Astrocyte (in vitro differentiated cells and primary cell): ENCODE data around the gene SLCO1A2. TPM values are rescaled to one million over a fixed set of nuclear protein-coding genes. Genes with fewer than 3 reads are reported as not detected.

Experiments
- DNase-seq: peaks from one replicate; pipeline ENCODE4 v3.0.0-alpha.2; 2010; ENCODE audit warnings: low read depth
- FAIRE-seq: peaks from 2 replicates; lab custom pipeline; 2011; peaks lifted over from hg19 to GRCh38; lab: Jason Lieb, UNC
- H2AFZ ChIP-seq: 2 replicates; pipeline ENCODE4 v1.6.0; 2012; ENCODE audit warnings: low read depth, low read length, inconsistent platforms
- H3K27ac ChIP-seq: 2 replicates; pipeline ENCODE4 v1.5.1; 2011; ENCODE audit warnings: low read depth, low read length, inconsistent platforms
- H3K27me3 ChIP-seq: 2 replicates; pipeline ENCODE4 v1.6.0; 2011; ENCODE audit warnings: low read length, inconsistent platforms; ENCODE audit not compliant: insufficient read depth
- H3K36me3 ChIP-seq: 2 replicates; pipeline ENCODE4 v1.5.1; 2011; ENCODE audit warnings: low read length, inconsistent platforms; ENCODE audit not compliant: insufficient read depth
- H3K4me1 ChIP-seq: 2 replicates; pipeline ENCODE4 v1.5.1; 2011; ENCODE audit warnings: low read length, inconsistent platforms; ENCODE audit not compliant: insufficient read depth
- H3K4me2 ChIP-seq: 2 replicates; pipeline ENCODE4 v1.6.0; 2012; ENCODE audit warnings: low read length, inconsistent platforms
- H3K4me3 ChIP-seq: 2 replicates; pipeline ENCODE4 v1.5.1; 2011; ENCODE audit warnings: low read depth, mild to moderate bottlenecking, low read length, inconsistent platforms; ENCODE audit not compliant: insufficient read depth
- H3K79me2 ChIP-seq: 2 replicates; pipeline ENCODE4 v1.6.0; 2012; ENCODE audit warnings: mild to moderate bottlenecking, low read length, inconsistent platforms; ENCODE audit not compliant: insufficient read depth
- H3K9ac ChIP-seq: 2 replicates; pipeline ENCODE4 v1.6.0; 2012; ENCODE audit warnings: mild to moderate bottlenecking, low read length, inconsistent platforms
- H3K9me3 ChIP-seq: 2 replicates; pipeline ENCODE4 v1.5.1; 2012; ENCODE audit warnings: low read depth, mild to moderate bottlenecking, low read length, inconsistent platforms; ENCODE audit not compliant: insufficient read depth
- H4K20me1 ChIP-seq: 2 replicates; pipeline ENCODE4 v1.6.0; 2012; ENCODE audit warnings: low read length, inconsistent platforms; ENCODE audit not compliant: insufficient read depth
- H3K27ac Mint-ChIP-seq: one replicate; pipeline ENCODE4 v1.8.0; 2021; ENCODE audit warnings: mild to moderate bottlenecking, mixed read lengths; ENCODE audit not compliant: unreplicated experiment
- H3K27me3 Mint-ChIP-seq: one replicate; pipeline ENCODE4 v1.8.0; 2021; ENCODE audit warnings: low read depth, mixed read lengths; ENCODE audit not compliant: unreplicated experiment
- H3K36me3 Mint-ChIP-seq: one replicate; pipeline ENCODE4 v1.8.0; 2021; ENCODE audit warnings: low read depth, mixed read lengths; ENCODE audit not compliant: unreplicated experiment
- H3K4me1 Mint-ChIP-seq: one replicate; pipeline ENCODE4 v1.8.0; 2021; ENCODE audit warnings: low read depth, mixed read lengths; ENCODE audit not compliant: unreplicated experiment
- H3K4me3 Mint-ChIP-seq: one replicate; pipeline ENCODE4 v1.8.0; 2021; ENCODE audit warnings: mild to moderate bottlenecking, moderate library complexity, mixed read lengths; ENCODE audit not compliant: unreplicated experiment
- H3K9me3 Mint-ChIP-seq: one replicate; pipeline ENCODE4 v1.8.0; 2021; ENCODE audit warnings: mild to moderate bottlenecking, mixed read lengths; ENCODE audit not compliant: unreplicated experiment
- CTCF ChIP-seq: IDR thresholded peaks from 2 replicates; pipeline ENCODE4 v1.5.1; 2011; ENCODE audit warnings: low read depth, mild to moderate bottlenecking, inconsistent platforms, low read length, moderate library complexity; ENCODE audit not compliant: insufficient read depth
- EZH2 ChIP-seq: IDR thresholded peaks from 2 replicates; pipeline ENCODE4 v1.6.1; 2012; ENCODE audit warnings: mild to moderate bottlenecking, low read length, inconsistent platforms; ENCODE audit not compliant: insufficient read depth
- total RNA-seq: library from RNA; stranded (reverse); gene quantifications from 2 replicates; pipeline ENCODE4 v1.2.1, GENCODE V29; 2021

Gene SLCO1A2
- total RNA-seq, 1 donor from 2014 or later = 0.32 TPM

- Histone ChIP-seq H3K9me3 (no peaks in the 10 kb centered on the region), H2AFZ (no peak overlapping the region), H3K4me2 (no peak overlapping the region), H3K36me3 (no peaks in the 10 kb centered on the region), H3K27me3 (no peaks in the 10 kb centered on the region), H3K79me2 (no peaks in the 10 kb centered on the region), H3K4me3 (no peak overlapping the region), H4K20me1 (no peaks in the 10 kb centered on the region), H3K9ac (no peak overlapping the region), H3K4me1 (no peaks in the 10 kb centered on the region), H3K27ac (no peak overlapping the region)
- FAIRE-seq (no peak), DNase-seq (no peak)
- Mint-ChIP-seq H3K4me1 (no peaks in the 10 kb centered on the region), H3K9me3 (no peaks in the 10 kb centered on the region), H3K36me3 (no peaks in the 10 kb centered on the region), H3K4me3 (no peak overlapping the region), H3K27me3 (no peaks in the 10 kb centered on the region), H3K27ac (no peak overlapping the region)
- TF ChIP-seq EZH2 = no peak
- no peak for TF ChIP-seq CTCF
Observed at GRCh38 chr12:21346542-21347205, 12.0 kb upstream of the SLCO1A2 start.

DNA sequence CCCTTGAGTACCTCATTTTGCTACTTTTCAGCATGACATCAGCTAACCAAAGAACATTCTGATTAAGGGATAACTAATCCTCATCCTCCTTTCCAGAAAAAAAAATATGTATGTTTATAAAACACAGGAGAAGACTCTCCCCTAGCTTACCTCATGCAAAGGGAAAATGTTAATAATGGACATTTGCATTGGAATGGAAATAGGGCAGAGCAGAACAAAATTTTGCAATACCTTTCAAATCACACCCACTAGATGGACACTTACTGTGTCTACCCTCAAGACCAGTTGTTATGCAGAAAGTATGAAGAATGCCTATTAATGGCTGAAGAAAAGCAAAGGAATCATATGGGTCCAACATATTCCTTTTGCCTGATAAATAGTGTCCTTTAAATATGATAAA, 8.9 kb upstream of the SLCO1A2 start:
- Mint-ChIP-seq H3K4me3 (no peak overlapping the region), H3K27ac (no peak overlapping the region), H3K4me1 (no peaks in the 10 kb centered on the region), H3K27me3 (no peaks in the 10 kb centered on the region), H3K9me3 (no peaks in the 10 kb centered on the region), H3K36me3 (no peaks in the 10 kb centered on the region)
- Histone ChIP-seq H3K4me1 (no peaks in the 10 kb centered on the region), H3K27me3 (no peaks in the 10 kb centered on the region), H3K9me3 (no peaks in the 10 kb centered on the region), H3K27ac (no peak overlapping the region), H3K4me3 (no peak overlapping the region), H3K36me3 (no peaks in the 10 kb centered on the region), H3K9ac (no peak overlapping the region), H4K20me1 (no peaks in the 10 kb centered on the region), H3K79me2 (no peaks in the 10 kb centered on the region), H3K4me2 (no peak overlapping the region), H2AFZ (no peak overlapping the region)
- TF ChIP-seq CTCF = no peak
- no peak for TF ChIP-seq EZH2
- DNase-seq (no peak), FAIRE-seq (no peak)

- Mint-ChIP-seq H3K36me3 (no peaks in the 10 kb centered on the region), H3K4me3 (no peak overlapping the region), H3K4me1 (no peaks in the 10 kb centered on the region), H3K9me3 (no peaks in the 10 kb centered on the region), H3K27me3 (no peaks in the 10 kb centered on the region), H3K27ac (no peak overlapping the region)
- no peak for FAIRE-seq
- Histone ChIP-seq H3K4me1 (no peaks in the 10 kb centered on the region), H3K27ac (no peak overlapping the region), H3K79me2 (no peaks in the 10 kb centered on the region), H2AFZ (no peak overlapping the region), H3K27me3 (no peaks in the 10 kb centered on the region), H3K36me3 (no peaks in the 10 kb centered on the region), H4K20me1 (no peaks in the 10 kb centered on the region), H3K4me3 (no peak overlapping the region), H3K4me2 (no peak overlapping the region), H3K9ac (no peak overlapping the region), H3K9me3 (no peaks in the 10 kb centered on the region)
- DNase-seq = no peak
- TF ChIP-seq EZH2 (no peak), CTCF (no peak)
Observed at GRCh38 chr12:21341769-21342168, 7.1 kb upstream of the SLCO1A2 start.
